HUDEP-2 (cell line): Measurements from ENCODE around the gene WDR87.

Experiments
- DNase-seq, 76 experiments: peaks; one replicate each; lab custom pipeline; 2025; ENCODE audit not compliant: unreplicated experiment in 76 of 76; lab: John Stamatoyannopoulos, UW

Gene WDR87

DNA sequence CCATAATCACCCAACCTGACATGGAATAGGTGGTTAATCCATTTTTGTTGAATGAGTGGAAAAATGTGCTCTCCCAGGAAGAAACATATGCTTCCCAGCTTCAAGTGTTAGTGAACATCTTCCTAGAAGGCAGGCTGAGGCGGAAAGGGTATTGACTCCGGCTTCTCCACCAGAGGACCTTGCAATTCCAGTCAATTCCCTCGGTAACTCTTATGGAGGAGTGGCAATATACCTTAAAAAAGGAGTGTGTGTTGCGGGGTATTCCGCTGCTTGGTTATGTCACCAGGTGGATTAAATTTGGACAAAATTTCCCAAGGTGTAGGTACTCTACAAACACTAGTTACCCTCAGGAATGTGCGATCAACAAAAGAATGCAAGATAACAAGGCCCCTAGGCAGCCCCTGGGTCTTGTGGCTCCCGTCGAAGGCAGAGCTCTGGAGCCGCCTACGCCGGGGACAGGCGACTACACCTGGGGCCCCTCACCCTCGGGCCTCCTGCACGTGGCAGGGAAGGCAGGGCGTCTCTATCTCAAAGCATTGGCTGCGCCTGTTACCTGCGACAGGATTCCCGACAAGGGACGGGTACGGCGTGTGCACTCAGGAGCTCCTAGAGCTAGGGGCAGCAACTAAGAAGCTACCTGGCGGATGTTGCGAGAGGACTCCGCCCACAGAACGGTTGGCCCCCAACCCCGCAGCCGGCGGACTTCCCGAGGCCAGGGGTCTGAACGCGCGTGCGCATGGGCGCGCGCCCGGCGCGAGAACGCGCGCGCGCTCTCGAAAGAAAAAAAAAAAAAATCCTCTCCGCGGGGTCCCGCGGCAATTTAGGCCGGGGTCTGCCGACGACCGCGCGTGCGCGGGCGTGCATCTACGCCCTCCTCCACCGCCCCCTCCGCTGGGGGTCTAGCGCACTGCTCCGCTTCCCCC lies at the start of gene WDR87:
TSS of gene WDR87 (minus strand) at position 649 of the 923 bp plus-strand sequence. CDS start 8,355 bp downstream, outside the sequence.
- DNase-seq: peak in 9 of 76 experiments; percentile 4 to 41 (median 35)

DNA sequence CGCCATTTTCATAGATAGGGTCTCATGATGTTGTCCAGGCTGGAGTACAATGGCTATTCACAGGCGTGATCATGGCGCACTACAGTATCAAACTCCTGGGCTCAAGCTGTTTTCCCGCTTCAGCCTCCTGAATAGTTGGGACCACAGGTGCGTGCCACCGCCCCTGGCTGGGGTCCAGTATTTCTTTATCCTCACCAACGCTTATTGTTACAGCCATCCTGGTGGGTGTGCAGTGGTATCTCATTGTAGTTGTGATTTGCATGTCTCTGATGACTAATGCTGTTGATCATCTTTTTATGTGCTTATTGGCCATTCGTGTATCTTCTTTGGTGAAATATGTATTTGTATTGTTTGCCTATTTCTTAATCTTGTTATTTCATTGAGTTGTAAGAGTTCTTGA lies 49.6 kb upstream of the WDR87 start:
- DNase-seq: no peak

GRCh38 chr19:37954421-37954874 lies 48.1 kb upstream of the WDR87 start:
- DNase-seq: no peak

GRCh38 chr19:37953918-37954303 lies 47.5 kb upstream of the WDR87 start:
- no peak for DNase-seq

DNA sequence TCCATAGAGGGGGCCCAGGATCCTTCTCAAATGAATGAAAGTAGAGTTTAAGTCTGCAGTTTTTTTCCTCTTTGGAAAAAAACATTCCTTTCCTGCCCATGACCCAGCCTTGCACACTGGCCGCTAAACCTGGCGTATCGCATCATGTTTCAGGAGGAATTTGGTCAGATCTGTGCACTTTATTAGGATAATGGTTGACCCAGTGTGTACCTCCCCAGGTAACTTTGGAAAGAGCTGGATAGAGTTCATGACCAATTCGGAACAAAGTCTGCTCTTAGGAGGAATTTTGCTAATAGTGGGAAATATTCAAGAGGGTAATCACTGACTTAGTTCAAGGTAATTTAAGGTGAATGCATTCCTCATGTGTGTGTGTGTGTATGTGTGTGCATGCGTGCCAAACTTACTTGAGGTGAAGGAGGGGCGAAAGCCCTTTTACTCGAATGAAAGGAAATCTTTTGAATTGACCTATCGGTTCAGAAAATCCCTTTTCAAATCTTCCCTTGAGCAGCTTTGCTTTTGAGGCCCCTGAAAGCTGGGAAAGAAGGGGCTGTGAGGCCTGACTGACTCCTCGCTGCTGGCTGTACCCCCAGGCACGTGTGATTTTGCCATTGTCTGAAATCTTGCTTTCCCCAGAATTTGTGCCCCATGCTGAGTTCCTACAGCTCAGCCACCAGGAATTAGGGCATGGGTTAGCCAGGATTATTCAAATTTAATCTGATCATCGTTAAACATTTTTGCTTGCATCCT lies 47.0 kb upstream of the WDR87 start:
- DNase-seq: no peak

- no peak for DNase-seq
These were observed 45.4 kb upstream of the WDR87 start for GRCh38 chr19:37951816-37952210.

DNA sequence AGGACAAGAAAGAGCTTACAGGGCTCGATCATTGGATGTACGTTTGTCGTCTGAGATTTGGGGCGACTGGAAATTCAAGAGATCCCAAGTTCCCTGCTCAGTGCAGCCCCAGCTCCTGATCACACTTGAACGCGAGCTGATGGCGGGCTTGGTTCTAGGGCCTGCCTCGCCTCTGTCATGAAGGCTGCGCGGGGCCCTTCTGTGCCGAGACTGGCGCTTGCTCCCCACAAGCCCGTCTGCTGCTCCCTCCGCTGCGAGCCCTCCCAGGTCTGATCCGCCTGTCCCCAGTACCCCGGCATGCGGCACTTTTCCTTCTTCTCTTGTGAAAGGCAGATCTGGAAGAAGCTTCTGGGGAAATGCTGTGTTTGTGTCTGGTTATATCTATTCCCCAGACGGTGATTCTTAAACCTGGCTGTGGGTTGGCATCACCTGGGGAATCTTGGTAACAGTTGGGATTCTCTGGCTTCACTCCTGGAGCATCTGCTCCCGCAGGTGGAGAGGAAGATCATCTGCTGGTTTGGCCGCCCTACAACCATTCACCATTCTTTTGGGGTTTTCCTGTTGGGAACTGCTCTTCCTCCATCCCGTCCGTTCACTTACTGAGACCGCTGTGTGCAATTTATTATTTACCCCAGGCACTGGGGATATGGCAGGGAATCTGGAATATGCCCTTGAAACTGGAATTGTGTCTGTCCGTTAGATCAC lies 44.2 kb upstream of the WDR87 start:
- DNase-seq: no peak

DNA sequence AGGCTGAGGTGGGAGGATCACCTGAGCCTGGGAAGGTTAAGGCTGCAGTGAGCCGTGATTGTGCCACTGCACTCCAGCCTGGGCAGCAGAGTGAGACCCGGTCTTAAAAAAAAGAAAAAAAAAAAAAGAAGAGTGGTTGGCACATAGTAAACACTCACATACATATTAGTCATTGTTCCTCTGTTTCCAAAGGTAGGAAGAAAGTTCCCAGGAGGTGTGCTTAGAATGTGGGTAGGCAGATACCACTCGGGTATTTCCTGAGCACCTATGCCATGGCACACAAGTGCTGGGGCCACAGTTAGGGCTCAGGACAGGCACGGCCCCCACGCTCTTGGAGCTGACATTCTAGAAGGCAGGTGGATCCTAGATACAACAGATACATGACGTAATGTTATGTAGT lies 42.0 kb upstream of the WDR87 start:
- DNase-seq: no peak

DNA sequence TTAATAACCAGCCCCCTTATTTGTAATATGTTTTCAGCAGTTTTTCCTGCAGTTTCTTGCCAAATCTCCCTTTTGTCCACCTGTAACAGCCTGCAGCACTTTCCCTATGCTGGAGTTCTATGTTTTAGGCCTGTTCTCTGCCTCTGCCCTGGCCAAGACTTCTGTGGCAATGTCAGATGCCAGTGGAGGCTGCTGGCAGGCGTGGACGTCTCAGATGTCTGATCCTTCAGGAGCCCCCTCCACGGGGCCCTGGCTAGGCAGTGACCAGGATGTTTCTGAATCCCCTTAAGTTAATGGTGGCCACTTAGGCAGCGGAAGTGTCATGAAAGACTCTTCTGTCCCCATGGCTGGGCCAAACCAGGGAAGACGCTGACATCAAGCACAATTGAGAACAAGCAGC lies 41.4 kb upstream of the WDR87 start:
- DNase-seq: no peak

DNA sequence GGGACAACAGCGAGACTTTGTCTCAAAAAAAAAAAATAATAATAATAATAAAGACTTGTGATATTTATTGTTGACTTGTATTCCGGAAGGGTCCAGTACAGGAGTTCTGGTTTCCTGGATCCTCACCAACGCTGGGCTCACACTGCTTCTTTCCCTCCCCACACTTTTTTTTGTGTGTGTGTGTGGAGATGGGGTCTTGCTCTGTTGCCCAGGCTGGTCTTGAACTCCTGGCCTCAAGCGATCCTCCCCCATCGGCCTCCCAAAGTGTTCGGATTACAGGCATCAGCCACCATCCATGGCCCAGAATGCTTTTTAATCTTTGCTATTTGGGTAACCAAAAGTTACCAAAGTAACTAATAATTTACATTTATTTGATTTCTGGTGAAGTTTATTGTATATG lies 39.7 kb upstream of the WDR87 start:
- no peak for DNase-seq

DNA sequence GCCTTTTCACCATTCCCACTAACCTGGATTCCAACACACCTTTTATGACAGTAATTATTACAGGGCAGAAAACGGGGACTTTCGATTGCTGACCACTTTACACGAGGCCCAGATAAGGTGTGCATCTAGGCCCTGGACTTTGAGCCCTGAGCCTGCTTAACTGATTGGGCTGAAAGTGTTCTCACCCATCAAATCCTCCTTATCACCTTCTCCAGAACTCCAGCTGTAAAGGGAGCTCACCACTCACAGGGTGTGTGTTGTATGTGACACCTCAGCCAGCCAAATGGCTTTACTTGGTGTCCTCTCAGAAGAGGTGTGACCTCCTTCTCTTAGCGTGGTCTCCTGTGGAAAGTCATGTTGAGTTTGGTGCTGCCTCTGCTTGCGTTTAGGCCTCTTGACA lies 37.1 kb upstream of the WDR87 start:
- peak in 67 of 76 experiments; percentile 5 to 73 (median 37) for DNase-seq

DNA sequence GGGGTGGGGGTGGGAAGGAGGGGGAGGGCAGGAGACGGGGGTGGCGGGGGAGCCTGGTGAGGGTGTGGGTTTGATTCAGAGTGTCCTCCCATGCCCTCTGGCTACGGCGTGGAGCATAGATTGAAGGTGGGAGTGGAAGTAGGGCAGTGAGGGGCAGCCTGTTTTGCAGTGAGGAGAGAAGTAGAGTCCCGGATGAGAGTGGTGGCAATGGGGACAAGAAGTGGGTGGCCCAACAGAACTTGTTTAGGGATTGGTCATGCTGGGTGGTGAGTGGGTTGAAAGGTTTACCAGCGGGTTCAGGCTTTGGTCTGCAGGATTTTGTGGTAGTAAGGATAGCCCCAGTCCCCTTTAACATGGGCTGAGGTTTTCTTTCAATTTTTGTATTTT lies 36.1 kb upstream of the WDR87 start:
- DNase-seq: no peak

DNA sequence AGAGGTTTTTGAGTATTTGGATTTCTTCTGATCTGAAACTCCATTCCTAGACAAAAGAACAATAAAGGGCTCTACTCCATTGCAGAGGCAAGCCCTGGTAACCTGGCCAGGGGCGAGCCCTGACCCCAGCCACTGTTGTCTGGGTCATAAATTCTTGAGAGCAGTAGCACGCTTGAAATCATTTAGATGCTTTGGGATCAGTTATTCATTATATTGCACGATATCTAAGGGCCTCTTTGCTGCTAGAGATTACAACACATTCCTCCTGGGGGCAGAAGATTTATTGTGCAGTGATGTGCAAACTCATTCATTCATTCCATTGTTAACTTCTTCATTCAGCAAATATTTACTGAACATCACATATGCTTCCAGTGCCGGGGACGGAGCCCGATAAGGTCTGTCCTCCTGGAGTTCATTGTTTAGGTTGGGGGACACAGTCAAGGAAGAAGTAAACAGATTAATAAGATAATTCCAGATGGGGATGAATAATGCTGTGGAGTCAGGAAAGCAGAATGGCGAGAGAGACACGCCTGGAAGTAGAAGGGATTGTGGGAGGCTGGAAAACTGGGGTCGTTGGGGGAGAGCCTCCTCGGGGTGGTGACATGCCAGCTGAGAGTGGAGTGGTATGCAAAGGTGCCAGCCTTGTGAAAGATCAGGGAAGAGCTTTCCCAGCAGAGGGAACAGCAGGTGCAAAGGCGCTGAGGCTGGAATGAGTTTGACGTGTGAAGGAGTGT lies 35.6 kb upstream of the WDR87 start:
- DNase-seq: no peak

- DNase-seq: no peak
These were observed 32.0 kb upstream of the WDR87 start for GRCh38 chr19:37938353-37938752.

DNA sequence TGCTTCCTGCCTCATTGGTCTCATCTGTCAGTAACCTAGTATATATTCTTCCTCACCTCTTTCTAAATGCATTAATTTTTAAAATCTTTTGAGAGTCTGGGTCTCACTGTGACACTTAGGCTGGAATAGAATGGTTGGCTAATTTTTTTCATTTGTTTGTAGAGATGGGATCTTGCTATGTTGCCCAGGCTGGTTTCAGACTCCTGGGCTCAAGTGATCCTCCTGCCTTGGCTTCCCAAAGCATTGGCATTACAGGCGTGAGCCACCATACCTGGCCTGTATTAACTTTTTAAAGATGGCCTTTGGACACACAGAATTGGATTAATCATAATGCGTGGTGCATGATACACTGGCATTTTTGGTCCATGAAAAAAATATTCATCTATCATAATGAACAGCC lies 30.5 kb upstream of the WDR87 start:
- DNase-seq: no peak

DNA sequence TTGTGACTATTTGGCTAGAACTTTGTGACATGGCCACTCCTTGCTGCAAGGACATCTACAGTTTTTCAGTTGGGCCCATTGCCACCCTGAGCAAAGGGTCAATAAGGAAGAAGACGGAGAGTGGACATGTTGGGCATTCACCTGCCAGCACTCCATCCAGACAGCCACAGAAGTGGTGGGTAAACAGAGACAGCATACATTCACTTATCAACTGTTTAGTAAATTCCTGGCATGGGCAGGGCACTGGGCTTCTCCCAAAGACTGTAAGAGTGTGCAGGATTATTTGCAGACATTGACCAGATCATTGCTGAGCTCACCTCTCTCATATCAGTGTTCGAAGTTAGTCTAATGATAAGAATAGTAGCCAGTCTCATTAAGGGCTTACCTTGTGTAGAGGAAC lies 29.8 kb upstream of the WDR87 start:
- no peak for DNase-seq

DNA sequence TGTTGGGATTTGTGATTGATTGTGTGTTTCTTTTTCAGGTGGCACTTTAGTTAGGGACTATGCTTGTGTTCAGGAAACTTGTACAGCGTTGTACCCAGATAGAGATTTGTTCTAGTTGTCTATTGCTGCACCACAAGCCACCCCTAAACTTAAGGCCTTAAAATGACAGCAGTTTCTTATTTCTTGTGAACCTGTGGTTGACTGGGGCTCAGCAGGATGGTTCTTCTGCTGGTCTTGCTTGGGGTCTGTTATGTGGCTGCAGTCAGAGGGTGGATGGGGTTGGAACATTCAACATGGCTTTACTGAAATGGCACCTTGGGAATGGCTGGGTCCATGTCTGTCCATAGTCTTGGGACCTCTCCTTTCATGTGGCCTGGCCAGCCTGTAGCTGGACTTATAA lies 28.9 kb upstream of the WDR87 start:
- no peak for DNase-seq

DNA sequence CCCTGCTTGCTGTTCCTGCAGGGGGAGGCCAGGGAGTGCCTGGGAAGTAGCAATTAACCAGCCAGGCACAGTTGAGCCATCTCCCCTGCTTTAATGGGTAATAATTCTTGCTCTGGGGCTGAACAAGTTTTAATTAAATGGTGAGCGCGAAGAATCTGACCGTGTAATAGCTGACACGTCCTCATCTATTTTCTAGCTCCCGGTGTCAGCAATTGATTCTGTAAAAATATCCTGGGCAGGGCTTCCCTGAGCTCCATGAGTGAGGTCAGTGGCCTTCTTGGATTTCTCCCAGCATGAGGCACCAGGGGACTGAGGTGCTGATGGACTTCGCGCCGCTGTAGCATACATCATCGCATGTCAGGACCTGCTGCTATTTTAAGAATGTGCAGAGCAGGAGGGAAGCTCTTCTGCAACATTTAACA lies 27.6 kb upstream of the WDR87 start:
- no peak for DNase-seq

DNA sequence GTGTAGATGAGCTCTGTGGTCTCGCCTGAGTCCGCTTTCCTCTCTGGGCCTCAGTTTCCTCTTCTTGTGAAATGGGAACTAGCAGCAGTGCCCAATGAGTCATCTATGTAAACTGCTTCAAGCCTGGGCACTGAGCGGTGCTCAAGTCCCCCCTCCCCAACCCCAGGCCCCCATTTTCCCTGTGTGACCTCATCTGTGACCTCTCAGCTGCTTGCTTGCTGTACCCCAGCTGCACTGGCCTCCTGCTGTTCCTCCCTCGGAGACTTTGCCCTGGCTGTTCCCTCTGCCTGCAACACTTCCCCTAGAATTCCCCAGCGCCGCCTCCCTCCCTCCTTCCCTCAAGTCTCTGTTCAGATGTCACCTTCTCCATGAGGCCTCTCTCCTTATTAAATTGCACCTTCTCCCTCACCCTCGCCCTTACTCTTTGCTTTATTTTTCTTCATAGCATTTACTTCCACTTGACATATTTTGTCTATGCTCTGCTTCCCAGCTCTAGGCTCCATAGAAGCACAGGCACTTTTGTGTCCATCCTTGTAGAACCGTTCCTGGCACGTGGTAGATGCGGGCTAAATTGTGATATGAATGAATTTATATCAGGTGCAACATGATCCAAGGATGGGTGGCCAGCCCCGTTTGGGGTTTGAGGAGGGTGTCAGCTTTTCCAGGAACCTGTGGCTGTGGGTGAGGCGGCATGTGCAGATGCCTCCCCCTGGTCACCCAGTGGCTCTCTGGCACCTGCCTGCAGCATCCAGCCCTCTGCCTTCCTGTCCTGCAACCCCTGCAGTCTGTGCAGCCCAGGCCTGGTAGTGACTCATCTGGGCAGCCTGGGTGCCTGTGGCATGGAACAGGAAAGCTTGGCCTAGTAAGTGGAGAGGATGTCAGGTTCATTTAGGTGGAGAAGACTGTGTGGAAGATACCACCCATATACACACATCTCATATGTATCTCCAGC lies 26.9 kb upstream of the WDR87 start:
- no peak for DNase-seq
